Smooth muscle cell (in vitro differentiated cells): ENCODE measurements around the gene RPL5. TPM values are rescaled to one million over a fixed set of nuclear protein-coding genes. Genes with fewer than 3 reads are reported as not detected.

Experiments
- DNase-seq: peaks from one replicate; lab custom pipeline; 2025; ENCODE audit not compliant: unreplicated experiment; lab: John Stamatoyannopoulos, UW
- H2AFZ ChIP-seq: fragments of 200-600 bp; sonication (generic); 2 replicates; pipeline ENCODE4 v1.6.0; 2016; ENCODE audit warnings: antibody characterized with exemption, low read depth, mild to moderate bottlenecking
- H3F3A ChIP-seq: fragments of 200-600 bp; sonication (generic); 2 replicates; pipeline ENCODE4 v1.6.0; 2017; ENCODE audit warnings: antibody characterized with exemption, low read depth
- H3K27ac ChIP-seq: fragments of 200-600 bp; sonication (generic); 2 replicates; pipeline ENCODE4 v1.5.1; 2016; ENCODE audit warnings: low read depth, mild to moderate bottlenecking
- H3K27me3 ChIP-seq: fragments of 200-600 bp; sonication (generic); 2 replicates; pipeline ENCODE4 v1.6.1; 2016; ENCODE audit warnings: low read depth, mild to moderate bottlenecking
- H3K36me3 ChIP-seq: fragments of 200-600 bp; sonication (generic); 2 replicates; pipeline ENCODE4 v1.5.1; 2016; ENCODE audit warnings: low read depth
- H3K4me1 ChIP-seq: fragments of 200-600 bp; sonication (generic); 2 replicates; pipeline ENCODE4 v1.5.1; 2016; ENCODE audit warnings: low read depth
- H3K4me2 ChIP-seq: fragments of 200-600 bp; sonication (generic); 2 replicates; pipeline ENCODE4 v1.6.0; 2016; ENCODE audit warnings: mild to moderate bottlenecking
- H3K4me3 ChIP-seq: fragments of 200-600 bp; sonication (generic); 2 replicates; pipeline ENCODE4 v1.5.1; 2016; ENCODE audit warnings: mild to moderate bottlenecking
- H3K79me2 ChIP-seq: fragments of 200-600 bp; sonication (generic); 2 replicates; pipeline ENCODE4 v1.6.0; 2016; ENCODE audit warnings: low read depth, mild to moderate bottlenecking
- H3K9ac ChIP-seq: fragments of 200-600 bp; sonication (generic); 2 replicates; pipeline ENCODE4 v1.6.0; 2016; ENCODE audit warnings: low read depth
- H3K9me3 ChIP-seq: fragments of 200-600 bp; sonication (generic); replicated peaks from 2 replicates; pipeline ENCODE4 v1.5.1; 2016; ENCODE audit warnings: low read depth
- H4K20me1 ChIP-seq: fragments of 200-600 bp; sonication (generic); 2 replicates; pipeline ENCODE4 v1.6.0; 2016; ENCODE audit warnings: low read depth
- CTCF ChIP-seq: fragments of 200-600 bp; sonication (generic); IDR thresholded peaks from 2 replicates; pipeline ENCODE4 v1.5.1; 2017; ENCODE audit warnings: borderline replicate concordance, mild to moderate bottlenecking, antibody characterized with exemption; ENCODE audit not compliant: insufficient read depth, poor library complexity, severe bottlenecking
- WGBS: methylation state at CpG from one replicate; pipeline ENCODE4 v1.1.7; 2016; ENCODE audit warnings: low lambda C conversion rate; 5-methylcytosine and 5-hydroxymethylcytosine counted together
- polyA plus RNA-seq: library from polyadenylated mRNA; unstranded; fragments of >200 nt; fragmentation: Nextera tagmentation; extraction: Ambion mirVana; gene quantifications from 2 replicates; pipeline ENCODE4 v1.2.1, GENCODE V29; 2016
- total RNA-seq: library from RNA; depleted of rRNA; stranded (reverse); fragments of >200 nt; gene quantifications from 2 replicates; pipeline ENCODE4 v1.2.3, GENCODE V29; 2014

Gene RPL5
- total and polyA plus RNA-seq, 2 experiments from 2014 or later, result 570 to 1,043 TPM

- WGBS, result 87% methylated on average over 5 of the region's 5 CpGs
- H3K27me3 ChIP-seq, result no peaks in the 10 kb centered on the region
- H3F3A ChIP-seq, result peaks cover 48% of the 10 kb centered on the region
- H3K9me3 ChIP-seq, result no peaks in the 10 kb centered on the region
- no peak for DNase-seq
- peaks cover 58% of the 10 kb centered on the region for H3K79me2 ChIP-seq
- no peak overlapping the region for H3K4me2 ChIP-seq
- no peak overlapping the region for H3K27ac ChIP-seq
- H3K36me3 ChIP-seq, result peaks cover 54% of the 10 kb centered on the region
- H3K9ac ChIP-seq, result no peak overlapping the region
- no peak overlapping the region for H3K4me3 ChIP-seq
- TF ChIP-seq CTCF, result no peak
- no peaks in the 10 kb centered on the region for H3K4me1 ChIP-seq
- peaks cover 73% of the 10 kb centered on the region for H4K20me1 ChIP-seq
- no peak overlapping the region for H2AFZ ChIP-seq
These were observed 8.8 kb downstream of the RPL5 start for GRCh38 chr1:92840600-92840999.

DNA sequence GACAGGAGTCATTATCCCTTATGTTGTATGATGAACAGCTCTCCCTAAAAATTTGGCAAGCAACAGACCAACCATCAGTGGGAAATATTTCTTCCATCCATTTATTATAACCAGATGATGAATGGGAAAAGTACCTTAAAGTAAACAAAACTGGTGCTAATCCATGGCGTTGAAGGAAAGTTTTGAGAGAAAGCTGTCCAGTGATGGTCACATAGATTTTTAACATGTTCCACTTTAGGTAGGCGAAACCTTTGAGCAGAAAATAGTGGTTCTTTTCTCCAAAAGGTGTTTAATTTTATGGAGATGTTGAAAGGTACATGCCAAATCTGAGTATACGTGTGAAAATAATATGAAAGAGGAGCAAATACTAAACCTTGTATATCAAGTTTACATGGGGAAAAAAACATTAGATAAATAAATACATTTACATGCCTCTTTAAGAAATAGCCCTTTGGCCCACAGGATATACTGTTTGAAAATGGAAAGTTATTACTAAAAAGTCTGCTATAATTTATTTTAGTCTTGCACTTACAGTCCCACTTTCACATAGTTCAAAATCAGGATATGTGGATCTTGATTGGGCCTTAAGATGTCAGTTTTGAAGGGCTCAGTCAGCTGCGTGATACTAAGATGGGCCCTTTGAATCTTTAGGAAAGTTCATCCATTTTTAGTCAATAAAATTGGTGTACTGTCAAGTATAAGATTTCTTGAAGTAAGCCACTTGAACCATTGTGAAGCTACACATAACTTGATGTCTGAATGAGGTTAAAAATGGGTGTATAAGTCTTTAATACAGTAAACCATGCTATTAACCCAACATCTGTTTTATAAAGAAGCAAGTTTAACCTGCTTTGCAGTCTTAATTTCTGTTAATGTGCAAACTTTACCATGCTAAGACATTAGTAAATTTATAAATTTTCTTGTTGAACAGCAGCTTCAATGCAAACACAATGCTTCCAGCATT is 10.5 kb downstream of the RPL5 start:
- Histone ChIP-seq H3K27me3 (no peaks in the 10 kb centered on the region), H2AFZ (no peak overlapping the region), H3K4me2 (no peak overlapping the region), H3K9ac (no peak overlapping the region), H3K36me3 (peaks cover 50% of the 10 kb centered on the region), H3K27ac (no peak overlapping the region), H3K79me2 (peaks cover 41% of the 10 kb centered on the region), H3K9me3 (no peaks in the 10 kb centered on the region), H3K4me1 (no peaks in the 10 kb centered on the region), H3K4me3 (no peak overlapping the region), H3F3A (peaks cover 42% of the 10 kb centered on the region), H4K20me1 (peaks cover 55% of the 10 kb centered on the region)
- WGBS, result 98% methylated on average over 4 of the region's 4 CpGs
- DNase-seq, result no peak
- no peak for TF ChIP-seq CTCF

- peaks cover 48% of the 10 kb centered on the region for H4K20me1 ChIP-seq
- peaks cover 34% of the 10 kb centered on the region for H3K79me2 ChIP-seq
- no peak overlapping the region for H3K4me2 ChIP-seq
- no peaks in the 10 kb centered on the region for H3K9me3 ChIP-seq
- peaks cover 46% of the 10 kb centered on the region for H3K36me3 ChIP-seq
- no peaks in the 10 kb centered on the region for H3K4me1 ChIP-seq
- 45% methylated on average over 2 of the region's 2 CpGs for WGBS
- H3K27ac ChIP-seq, result no peak overlapping the region
- peaks cover 37% of the 10 kb centered on the region for H3F3A ChIP-seq
- no peak overlapping the region for H3K4me3 ChIP-seq
- H2AFZ ChIP-seq, result no peak overlapping the region
- H3K27me3 ChIP-seq, result no peaks in the 10 kb centered on the region
- TF ChIP-seq CTCF, result no peak
- no peak overlapping the region for H3K9ac ChIP-seq
- DNase-seq, result no peak
These were observed 11.2 kb downstream of the RPL5 start for GRCh38 chr1:92843046-92843423.
